ENCODE data around the gene ZFR2.
"Not testable (repeated sequence)": the region's sequence is repeated elsewhere in the genome, so short reads cannot be mapped to it uniquely, and the experiment has no call there.

ZFR2 gene

GRCh38 chr19:3835055-3835435, 33.8 kb downstream of the ZFR2 start:
- DNase-seq = no peak

GRCh38 chr19:3834349-3835054, 34.3 kb downstream of the ZFR2 start:
- no peak for DNase-seq

GRCh38 chr19:3833578-3834348, 35.1 kb downstream of the ZFR2 start:
- no peak for DNase-seq

- no peak for DNase-seq
These were observed 36.8 kb downstream of the ZFR2 start for GRCh38 chr19:3832001-3832400.

GRCh38 chr19:3831601-3832000, 37.2 kb downstream of the ZFR2 start:
- DNase-seq = no peak

- DNase-seq = no peak
These were observed 37.9 kb downstream of the ZFR2 start for GRCh38 chr19:3830621-3831589.

GRCh38 chr19:3827306-3827705, 41.5 kb downstream of the ZFR2 start:
- no peak for DNase-seq

- no peak for DNase-seq
These were observed 42.7 kb downstream of the ZFR2 start for GRCh38 chr19:3826163-3826562.

GRCh38 chr19:3825286-3825956, 43.4 kb downstream of the ZFR2 start:
- DNase-seq = no peak

- no peak for DNase-seq
These were observed 45.5 kb downstream of the ZFR2 start for GRCh38 chr19:3823350-3823713.

- no peak for DNase-seq
These were observed 46.0 kb downstream of the ZFR2 start for GRCh38 chr19:3822683-3823349.

GRCh38 chr19:3821857-3822364, 46.9 kb downstream of the ZFR2 start:
- peak; percentile 84 to 90 for DNase-seq

GRCh38 chr19:3821156-3821555, 47.7 kb downstream of the ZFR2 start:
- no peak for DNase-seq

GRCh38 chr19:3819989-3820388, 48.8 kb downstream of the ZFR2 start:
- DNase-seq = no peak

GRCh38 chr19:3818918-3819317, 49.9 kb downstream of the ZFR2 start:
- DNase-seq = no peak

- DNase-seq = peak in 1 of 2 experiments; percentile 66
These were observed 50.4 kb downstream of the ZFR2 start for GRCh38 chr19:3818466-3818865.

- DNase-seq = no peak
These were observed 51.1 kb downstream of the ZFR2 start for GRCh38 chr19:3817761-3818160.

GRCh38 chr19:3816566-3817218, 52.1 kb downstream of the ZFR2 start:
- no peak for DNase-seq

GRCh38 chr19:3816148-3816547, 52.7 kb downstream of the ZFR2 start:
- DNase-seq = not testable (repeated sequence)

- no peak for DNase-seq
These were observed 54.2 kb downstream of the ZFR2 start for GRCh38 chr19:3814648-3815047.

All from stimulated activated CD4-positive, alpha-beta T cell treated with anti-CD3 and anti-CD28 coated beads, Interleukin-4, amount 100 ng/mL, for 4 hours (primary cell).